Stimulated activated CD8-positive, alpha-beta memory T cell treated with anti-CD3 and anti-CD28 coated beads, Interleukin-12 subunit alpha, Interleukin-12 subunit beta, amount 100 ng/mL, for 4 hours (primary cell): ENCODE results near the gene HLA-DRB5.
"Not testable (repeated sequence)": the region's sequence is repeated elsewhere in the genome, so short reads cannot be mapped to it uniquely, and the experiment has no call there.

ENCODE experiments used
- DNase-seq: peaks from one replicate; pipeline ENCODE4 v3.0.0-alpha.2; 2020; ENCODE audit warnings: low read depth

The HLA-DRB5 gene

DNA sequence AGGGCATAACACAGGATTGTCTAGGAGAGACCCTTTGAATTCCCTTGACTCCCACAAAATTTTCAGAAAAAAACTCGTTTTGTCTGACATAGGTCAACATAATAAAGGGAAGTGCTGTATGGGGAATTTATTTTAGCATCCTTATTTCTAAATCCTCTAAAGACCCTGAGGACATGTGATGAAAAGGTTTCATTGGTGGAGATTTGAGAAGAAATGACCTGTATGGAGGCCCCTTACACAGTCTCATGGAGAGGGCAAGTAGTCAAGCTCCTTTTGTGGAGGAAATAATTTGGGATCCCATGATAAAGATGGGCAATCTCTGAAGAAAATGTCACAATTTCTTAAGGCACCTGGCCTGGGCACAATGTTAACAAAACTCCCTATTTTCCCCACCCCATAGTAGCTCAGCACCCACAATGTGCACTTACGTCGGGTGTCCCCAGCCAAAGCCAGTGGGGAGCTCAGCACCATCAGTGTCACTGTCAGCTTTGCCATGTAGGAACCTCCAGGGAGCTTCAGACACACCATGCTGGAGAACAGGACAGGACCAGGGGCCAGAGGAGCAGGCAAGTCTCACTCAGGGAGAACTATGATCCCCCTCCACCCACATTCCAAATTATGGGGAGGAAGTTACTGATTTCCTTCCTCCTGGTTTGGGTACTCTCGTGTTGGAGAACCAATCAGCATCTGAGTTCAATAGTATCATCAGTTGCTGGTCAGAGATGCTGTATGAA is at the start of gene HLA-DRB5:
Gene HLA-DRB5 (minus strand): TSS at position 591 of the 734 bp plus-strand sequence. CDS start 63 bp downstream, at position 528.
- DNase-seq: peak; percentile 1

DNA sequence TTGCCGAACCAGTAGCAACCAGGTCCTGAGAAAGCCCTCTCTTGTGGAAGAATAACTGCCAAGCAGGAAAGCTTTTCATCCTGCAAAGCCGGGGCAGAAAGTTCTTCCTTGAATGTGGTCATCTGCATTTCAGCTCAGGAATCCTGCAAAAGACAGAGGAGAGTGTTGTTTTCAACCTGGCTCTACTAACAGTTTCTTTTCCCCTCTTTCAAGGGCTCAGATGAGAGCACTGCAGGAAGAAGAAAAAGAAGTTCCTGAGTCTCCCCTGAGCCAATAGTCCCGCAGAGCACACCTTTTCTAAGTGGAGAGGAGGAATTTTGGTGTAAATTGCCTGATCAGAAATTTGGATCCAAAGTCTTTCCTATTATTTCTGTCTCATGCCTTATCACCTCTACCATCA is 48.9 kb upstream of the HLA-DRB5 start:
- DNase-seq: no peak

DNA sequence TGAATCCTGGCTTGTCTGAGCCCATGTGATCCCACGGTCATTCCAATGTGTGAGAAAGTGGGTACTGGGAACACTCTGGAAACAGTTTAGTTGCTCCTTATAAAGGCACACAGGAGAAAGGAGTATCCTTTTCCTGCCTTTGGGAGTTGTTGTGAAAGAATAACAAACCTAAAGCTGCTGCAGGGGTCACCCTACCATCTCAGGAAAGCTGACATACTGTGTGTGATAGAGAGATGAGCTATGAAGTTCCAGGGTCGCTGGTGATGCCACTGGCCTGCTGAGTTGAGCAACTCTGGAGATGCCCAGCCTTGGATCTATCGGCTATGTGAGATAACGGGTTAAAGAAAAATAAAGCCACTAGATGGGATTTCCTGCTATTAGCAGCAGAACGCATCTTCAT is 47.4 kb upstream of the HLA-DRB5 start:
- not testable (repeated sequence) for DNase-seq

DNA sequence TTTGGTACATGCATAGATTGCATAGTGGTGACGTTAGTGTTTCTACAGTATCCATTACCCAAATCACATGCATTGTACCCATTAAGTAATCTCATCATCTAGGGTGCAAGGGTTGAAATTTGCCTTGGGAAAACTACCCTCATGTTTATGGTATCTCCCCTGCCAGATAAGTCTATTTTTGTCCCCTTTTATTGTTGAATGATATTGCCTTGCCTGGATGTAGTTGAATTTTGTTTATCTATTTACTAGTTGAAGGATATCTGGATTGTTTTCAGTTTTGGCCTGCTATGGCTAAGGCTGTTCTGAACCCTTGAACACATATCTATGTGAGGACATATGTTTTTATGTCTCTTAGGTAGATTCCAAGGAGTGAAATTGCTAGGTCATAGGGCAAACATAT is 46.2 kb upstream of the HLA-DRB5 start:
- no peak for DNase-seq

DNA sequence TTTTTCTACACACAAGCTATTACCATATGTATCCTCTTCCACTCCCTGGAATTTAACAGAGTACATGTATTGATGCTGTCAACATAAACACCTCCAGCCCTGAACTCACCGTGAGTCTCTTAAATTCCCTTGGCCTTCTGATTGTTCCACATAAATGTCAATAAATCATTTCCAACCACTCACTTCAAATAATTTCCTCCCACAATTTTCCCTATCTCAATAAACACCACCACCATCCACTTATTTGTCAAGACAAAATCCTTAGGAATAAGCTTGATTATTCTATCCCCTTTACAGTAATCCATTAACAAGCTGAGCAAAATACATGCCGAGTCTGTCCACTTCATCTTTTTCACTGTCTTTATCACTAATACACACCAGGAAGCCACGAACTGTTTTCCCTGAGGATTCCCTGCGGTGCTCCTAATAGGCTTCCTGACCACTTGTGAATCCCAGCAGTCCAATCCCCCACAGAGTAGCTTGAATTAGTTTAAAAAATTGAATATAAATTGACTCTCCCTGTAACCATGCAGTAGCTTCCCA is 40.3 kb upstream of the HLA-DRB5 start:
- DNase-seq: no peak

DNA sequence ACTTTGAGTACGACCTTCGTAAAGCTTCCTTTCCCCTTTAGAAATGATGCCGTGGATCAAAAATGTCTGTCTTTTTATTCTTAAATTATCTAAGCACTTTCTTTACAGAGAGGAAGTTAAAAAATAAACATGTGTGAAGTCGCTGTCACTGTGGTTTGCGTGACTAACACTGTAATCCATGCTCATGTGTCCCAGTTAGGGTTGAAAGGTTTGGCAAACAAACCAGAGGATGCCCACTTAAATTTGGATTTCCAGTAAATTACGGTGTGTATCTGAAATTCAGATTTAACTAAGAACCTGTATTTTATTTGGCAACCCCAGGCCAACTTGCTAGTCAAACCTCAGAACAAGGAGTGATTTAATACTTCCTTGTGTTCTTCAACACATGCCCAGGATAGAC is 38.5 kb upstream of the HLA-DRB5 start:
- no peak for DNase-seq

DNA sequence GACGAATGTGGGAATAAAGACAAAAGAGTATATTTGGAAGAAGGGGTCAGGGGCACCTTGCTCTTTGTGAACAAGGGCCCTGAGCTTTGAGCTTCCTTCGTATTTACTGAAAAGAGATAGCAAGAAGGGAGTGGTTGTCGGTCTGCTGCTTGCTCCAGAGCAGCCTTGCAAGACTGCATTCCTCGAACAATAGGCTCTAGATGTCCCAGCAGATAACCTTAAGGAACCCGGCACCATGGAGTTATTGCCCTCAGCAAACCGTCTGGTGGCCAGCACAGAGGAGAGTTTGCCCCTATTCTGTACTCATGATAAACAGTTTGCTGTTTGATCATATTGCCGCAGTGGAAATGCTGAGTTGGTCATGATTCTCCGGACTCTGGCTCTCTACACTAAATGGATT is 36.9 kb upstream of the HLA-DRB5 start:
- DNase-seq: no peak

DNA sequence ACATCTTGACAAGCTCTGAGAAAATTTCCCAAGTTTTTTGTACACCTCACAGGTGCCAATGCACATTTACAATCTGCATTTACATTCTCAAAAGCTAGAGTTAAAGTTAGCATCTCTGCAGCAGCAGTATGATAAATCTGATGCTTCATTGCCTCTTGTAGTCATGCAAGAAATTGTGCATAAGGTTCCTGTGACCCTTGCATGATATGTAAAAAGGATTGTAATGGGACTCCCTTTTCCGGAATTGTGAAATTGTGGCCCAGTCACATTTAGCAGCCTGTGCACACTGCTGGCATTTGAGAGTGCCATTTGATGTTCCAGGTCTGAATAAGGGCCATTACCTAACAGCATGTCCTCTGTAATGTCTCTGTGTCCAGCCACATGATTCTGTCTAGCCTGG is 35.4 kb upstream of the HLA-DRB5 start:
- DNase-seq: no peak

DNA sequence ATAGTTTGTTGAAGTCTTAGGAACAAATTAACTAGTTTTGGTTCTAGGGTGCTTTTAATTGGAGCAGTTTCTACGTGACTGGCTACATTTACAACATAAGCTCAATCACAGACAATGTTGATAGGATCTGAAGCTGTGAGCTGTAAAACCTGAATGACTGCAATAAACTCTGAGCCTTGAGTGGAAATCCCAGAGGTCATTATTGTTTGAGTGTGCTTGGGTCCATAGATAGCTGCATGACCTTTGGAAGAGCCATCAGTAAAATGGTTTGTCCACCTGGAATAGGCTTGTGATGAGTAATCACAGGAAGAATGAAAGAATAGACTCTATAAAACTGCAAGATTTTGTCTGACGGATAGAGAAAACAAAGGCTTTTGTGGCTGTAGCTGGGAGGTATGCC is 32.9 kb upstream of the HLA-DRB5 start:
- no peak for DNase-seq

DNA sequence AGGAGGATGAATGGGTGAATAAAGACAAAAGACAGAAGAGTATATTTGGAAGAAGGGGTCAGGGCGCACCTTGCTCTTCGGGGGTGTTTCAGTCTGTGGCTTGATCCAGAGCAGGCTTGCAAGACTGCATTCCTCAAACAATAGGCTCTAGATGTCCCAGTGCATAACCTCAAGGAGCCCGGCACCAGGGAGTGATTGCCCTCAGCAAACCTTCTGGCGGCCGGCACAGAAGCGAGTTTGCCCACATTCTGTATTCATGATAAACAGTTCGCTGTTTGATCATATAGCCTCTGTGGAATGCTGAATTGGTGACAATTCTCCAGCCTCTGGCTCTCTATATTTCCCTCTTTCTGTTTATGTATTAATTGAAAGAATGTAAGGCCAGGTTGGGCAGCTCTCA is 29.7 kb upstream of the HLA-DRB5 start:
- no peak for DNase-seq

DNA sequence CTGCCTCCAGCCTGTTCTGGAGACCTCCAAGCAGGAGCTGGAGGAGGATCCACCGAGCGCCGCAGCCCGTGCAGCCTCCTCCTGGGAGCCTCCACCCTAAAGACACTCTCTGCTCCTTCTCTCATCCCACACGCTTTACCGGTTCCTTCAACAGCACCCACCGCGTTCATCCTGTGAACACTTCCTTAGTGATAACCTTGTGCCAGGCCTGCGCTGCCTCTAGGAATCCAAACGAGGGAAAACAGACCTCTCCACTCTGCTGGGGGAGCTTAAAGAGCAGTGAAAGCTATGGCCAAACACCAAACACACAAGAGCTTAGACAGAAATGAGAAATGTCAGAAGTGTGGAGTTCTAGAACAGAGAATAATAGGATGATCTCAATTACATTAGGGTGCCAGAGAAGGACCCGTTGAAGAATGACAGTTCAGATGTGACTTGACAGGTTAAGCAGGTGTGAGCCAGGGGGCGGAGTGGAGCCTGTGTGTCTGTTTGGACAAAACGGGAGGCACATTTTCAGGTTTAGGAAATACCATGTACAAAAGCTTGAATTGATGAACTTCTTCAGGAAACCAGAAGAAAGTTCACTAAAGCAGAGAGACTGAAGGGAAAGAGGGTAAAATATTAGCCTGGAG is 28.5 kb upstream of the HLA-DRB5 start:
- DNase-seq: no peak

DNA sequence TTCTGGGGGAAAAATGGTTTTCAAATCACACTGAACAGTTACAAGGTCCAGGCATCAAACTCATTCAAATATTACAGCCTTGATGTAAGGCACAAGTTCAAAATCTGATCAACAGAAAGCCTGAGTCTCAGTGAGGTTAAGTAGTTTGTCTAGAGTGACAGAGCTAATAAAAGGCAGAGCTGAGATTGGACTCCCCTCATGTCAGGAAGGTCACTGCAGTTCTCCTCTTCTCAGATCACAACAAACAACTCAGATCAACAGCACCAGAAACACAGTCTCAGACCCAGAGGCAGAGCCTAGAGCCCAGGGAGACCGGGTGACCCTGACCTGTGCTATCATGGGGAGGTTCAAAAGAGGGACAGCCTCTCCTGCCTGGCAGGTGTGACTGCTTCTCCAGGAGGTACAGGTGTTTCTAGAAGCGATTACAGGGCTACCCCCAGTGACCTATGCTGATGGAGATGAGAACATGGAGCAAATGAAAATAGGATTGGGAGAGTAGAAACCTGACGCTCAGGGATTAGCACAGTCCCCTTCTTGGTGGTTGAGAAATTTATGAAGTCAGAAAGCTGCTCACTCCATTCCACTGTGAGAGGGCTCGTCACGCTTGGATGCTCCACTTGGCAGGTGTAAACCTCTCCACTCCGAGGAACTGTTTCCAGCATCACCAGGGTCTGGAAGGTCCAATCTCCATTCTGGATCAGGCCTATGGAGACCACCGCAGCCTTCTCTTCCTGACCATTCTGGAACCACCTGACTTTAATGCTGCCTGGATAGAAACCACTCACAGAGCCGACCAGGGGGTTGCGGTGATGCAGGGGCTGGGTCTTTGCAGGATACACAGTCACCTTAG is 24.3 kb upstream of the HLA-DRB5 start:
- no peak for DNase-seq

DNA sequence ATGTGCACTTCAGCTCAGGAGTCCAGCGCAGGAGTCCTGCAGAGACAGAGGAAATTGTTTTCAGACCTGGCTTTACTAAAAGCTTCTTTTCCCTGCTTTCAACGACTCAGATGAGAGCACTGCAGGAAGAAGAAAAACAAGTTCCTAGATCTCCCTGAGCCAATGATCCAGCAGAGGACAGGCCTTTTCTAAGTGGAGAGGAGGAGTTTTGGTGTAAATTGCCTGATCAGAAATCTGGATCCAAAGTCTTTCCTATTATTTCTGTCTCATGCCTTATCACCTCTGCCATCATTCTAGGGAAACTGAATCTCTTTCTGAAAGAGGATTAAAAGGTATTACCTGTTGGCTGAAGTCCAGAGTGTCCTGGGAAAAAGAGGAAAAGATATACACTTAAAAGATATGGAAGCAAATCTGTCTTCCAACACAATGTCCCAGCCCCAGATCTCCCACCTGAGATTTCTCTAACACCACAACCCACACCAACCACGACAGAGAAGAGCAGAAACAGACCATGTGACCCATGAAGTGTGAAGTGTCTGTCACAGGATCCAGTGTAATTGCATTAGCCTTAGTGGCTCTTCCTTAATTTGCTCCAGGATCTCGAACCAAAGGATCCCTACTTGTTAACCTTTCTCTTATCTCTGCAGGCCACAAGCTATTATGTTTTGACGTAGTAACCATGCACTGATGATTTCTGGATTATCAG is 23.1 kb upstream of the HLA-DRB5 start:
- no peak for DNase-seq

DNA sequence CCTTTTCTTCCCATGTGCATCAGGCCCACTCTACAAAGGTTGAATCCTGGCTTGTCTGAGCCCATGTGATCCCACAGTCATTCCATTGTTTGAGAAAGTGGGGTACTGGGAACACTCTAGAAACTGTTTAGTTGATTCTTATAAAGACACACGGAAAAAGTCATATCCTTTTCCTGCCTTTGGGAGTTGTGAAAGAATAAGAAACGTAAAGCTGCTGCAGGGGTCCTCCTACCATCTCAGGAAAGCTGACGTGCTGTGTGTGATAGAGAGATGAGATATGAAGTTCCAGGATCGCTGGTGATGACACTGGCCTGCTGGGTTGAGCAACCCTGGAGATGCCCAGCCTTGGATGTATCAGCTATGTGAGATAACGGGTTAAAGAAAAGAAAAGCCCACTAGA is 21.3 kb upstream of the HLA-DRB5 start:
- DNase-seq: no peak

DNA sequence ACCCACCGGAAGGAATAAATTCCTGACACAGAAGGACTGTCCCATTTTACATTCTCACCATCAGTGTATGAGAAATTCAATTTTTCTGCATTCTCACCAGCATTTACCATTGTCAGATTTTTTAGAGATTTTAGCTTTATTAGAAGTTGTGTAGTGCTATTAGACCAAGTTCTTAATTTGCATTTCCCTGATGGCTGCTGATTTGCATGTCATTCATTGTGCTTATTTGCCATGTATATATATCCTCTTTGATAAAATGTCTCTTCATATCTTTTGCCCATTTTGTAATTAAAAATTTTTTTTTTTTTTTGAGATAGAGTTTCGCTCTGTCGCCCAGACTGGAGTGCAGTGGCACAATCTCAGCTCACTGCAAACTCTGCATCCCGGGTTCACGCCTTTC is 9.8 kb upstream of the HLA-DRB5 start:
- DNase-seq: no peak

DNA sequence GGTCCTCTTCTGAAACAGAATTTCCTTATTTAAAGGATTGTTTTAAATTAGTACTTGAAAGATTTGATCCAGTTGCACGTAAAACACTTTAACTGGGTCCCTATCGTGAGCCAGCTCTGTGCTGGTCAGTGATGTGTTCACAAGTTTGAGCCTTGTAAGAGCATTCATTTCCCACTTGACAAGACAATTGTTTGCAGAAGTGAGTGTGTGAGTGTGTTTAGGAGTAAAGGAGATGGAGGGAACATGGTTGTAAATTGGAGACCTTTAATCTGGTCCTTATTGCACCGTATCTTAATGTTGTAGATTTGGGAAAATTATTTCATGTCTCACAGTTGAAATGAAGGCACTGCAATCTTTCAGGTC is 325 bp upstream of the HLA-DRB5 start:
- DNase-seq: not testable (repeated sequence)

DNA sequence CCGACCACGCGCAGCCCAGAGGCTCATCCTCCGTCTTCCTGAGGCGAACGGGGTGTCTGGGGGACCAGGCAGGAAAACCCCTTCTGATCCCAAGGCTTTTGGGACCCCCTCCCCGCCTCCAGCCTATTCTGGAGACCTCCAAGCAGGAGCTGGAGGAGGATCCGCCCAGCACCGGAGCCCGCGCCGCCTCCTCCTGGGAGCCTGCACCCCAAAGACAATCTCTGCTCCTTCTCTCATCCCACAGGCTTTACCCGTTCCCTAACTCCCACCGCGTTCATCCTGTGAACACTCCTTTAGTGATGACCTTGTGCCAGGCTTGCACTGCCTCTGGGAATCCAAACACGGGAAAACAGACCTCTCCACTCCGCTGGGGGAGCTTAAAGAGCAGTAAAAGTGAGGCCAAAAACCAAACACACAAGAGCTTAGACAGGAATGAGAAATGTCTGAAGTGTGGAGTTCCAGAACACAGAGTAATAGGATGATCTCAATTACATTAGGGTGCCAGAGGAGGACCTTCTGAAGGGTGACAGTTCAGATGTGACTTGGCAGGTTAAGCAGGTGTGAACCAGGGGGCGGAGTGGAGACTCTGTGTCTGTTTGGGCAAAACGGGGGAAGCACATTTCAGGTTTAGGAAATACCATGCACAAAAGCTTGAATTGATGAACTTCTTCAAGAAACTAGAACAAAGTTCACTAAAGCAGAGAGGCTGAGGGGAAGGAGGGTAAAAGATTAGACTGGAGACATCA is 7.6 kb downstream of the HLA-DRB5 start:
- no peak for DNase-seq

DNA sequence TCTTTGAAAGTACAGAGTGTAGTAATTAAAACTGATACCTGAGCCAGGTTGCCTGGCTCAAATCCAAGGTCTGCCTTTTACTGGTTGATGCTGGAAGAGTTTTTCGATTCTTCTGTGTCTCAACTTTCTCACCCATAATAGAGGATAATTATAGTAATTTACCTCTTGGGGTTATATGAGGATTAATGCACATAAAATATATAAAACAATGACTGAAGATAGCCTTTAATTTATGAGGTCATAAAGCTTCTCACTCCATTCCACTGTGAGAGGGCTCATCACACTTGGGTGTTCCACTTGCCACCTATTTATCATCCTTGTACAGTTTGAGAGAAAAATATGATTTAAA is 10.2 kb downstream of the HLA-DRB5 start:
- DNase-seq: no peak

DNA sequence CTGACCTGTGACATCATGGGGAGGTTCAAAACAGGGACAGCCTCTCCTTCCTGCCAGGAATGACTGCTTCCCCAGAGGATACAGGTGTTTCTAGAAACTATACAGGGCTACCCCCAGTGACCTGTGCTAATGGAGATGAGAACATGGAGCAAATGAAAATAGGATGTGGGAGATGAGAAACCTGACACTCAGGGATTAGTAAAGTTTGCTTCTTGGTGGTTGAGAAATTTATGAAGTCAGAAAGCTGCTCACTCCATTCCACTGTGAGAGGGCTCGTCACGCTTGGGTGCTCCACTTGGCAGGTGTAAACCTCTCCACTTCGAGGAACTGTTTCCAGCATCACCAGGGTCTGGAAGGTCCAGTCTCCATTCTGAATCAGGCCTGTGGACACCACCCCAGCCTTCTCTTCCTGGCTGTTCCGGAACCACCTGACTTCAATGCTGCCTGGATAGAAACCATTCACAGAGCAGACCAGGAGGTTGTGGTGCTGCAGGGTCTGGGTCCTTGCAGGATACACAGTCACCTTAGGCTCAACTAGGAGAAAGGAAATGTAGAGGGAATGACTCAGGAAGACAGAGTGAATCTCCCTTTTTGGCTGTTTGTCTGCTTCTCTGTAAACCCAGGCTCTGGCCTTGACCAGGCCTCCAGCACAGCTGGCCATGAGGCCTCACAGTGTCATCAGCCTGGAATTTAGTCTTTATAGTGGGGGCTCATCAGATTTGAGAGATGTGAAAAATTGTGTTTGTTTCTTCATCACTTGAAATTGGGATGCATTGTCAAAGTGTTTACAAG is 10.8 kb downstream of the HLA-DRB5 start:
- no peak for DNase-seq

DNA sequence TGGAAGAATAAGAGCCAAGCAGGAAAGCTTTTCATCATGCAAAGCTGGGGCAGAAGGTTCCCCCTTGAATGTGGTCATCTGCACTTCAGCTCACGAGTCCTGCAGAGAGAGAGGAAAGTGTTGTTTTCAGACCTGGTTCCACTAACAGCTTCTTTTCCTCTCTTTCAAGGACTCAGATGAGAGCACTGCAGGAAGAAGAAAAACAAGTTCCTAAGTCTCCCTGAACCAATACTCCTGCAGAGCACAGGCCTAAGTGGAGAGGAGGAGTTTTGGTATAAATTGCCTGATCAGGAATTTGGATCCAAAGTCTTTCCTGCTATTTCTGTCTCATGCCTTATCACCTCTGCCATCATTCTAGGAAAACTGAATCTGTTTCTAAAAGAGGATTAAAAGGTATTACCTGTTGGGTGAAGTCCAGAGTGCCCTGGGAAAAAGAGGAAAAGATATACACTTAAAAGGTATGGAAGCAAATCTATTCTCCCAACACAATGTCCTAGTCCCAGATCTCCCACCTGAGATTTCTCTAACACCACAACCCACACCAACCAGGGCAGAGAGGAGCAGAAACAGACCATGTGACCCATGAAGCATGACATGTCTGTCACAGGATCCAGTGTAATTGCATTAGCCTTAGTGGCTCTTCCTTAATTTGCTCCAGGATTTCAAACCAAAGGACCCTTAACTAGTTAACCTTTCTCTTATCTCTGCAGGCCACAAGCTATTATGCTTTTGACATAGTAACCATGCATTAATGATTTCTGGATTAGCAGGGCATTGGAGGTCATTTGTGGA is 12.2 kb downstream of the HLA-DRB5 start:
- no peak for DNase-seq
